ENCODE results near the gene ANO1. TPM values are rescaled to one million over a fixed set of nuclear protein-coding genes. Genes with fewer than 3 reads are reported as not detected.
A peak's percentile ranks its signal among the peaks of the same experiment; 100 is the strongest.

The ANO1 gene
- total and polyA plus RNA-seq, 12 donors = 0.67 to 6.7 (median 2.2) TPM

DNA sequence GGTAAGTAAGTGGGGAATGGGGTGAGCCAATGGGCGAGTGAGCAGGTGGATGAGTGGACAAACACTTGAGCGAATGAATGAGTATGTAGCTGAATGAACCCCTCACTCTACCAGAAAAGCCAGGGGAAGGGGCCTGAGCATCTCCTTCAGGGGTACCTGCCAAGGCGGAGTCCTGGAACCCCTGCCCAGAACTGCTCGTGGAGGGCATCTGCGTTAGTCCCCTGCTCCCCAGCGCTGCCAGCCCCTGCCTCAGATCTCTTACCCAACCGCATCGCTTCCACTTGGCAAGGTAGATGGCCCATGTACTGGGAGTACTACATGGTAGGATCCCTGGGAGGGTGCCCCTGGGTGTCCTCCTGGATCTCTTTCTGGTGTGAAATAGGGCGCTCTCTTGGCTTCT is 7.4 kb upstream of the ANO1 start:
- WGBS, 4 donors = 81 to 92% (median 90%) methylated on average over 5 to 9 of the region's 9 CpGs
- Histone ChIP-seq H3K4me3 (no peak overlapping the region), H3K27ac (no peak overlapping the region), H3K4me1 (replicated peaks in 1 of 2) (no peaks in the 10 kb centered on the region), H3K36me3 (replicated peaks in 1 of 2) (no peaks in the 10 kb centered on the region), H3K27me3 (peaks cover 12% of the 10 kb centered on the region), H3K9me3 (replicated peaks in 1 of 3) (no peaks in the 10 kb centered on the region)
- intact Hi-C loops (cut with DNase I) = no loop called here
- DNase-seq = peak in 1 of 7 donors; percentile 7
- no peak for TF ChIP-seq POLR2A (IDR thresholded peaks at IDR 0.05)
- TF ChIP-seq, protein P1, sequence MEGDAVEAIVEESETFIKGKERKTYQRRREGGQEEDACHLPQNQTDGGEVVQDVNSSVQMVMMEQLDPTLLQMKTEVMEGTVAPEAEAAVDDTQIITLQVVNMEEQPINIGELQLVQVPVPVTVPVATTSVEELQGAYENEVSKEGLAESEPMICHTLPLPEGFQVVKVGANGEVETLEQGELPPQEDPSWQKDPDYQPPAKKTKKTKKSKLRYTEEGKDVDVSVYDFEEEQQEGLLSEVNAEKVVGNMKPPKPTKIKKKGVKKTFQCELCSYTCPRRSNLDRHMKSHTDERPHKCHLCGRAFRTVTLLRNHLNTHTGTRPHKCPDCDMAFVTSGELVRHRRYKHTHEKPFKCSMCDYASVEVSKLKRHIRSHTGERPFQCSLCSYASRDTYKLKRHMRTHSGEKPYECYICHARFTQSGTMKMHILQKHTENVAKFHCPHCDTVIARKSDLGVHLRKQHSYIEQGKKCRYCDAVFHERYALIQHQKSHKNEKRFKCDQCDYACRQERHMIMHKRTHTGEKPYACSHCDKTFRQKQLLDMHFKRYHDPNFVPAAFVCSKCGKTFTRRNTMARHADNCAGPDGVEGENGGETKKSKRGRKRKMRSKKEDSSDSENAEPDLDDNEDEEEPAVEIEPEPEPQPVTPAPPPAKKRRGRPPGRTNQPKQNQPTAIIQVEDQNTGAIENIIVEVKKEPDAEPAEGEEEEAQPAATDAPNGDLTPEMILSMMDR (IDR thresholded peaks at IDR 0.05) = no peak

DNA sequence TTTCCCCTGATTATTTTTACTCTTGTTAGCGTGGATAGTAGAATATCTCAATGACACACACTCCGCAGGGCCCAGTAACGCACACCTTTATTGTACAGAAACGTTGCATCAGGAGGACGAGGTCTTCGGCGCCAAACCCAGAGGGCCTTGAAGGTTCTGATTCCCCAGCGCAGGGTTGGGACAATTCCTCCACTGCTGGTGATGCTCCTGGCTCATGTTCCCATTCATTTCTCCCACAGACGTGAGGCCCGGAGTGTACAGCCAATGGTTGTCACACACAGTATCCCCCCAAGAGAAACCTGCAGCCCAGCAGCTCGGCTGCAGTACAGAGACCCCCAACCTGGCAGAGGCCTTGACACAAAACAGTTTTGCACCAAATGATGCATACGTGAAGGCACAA is 6.1 kb upstream of the ANO1 start:
- intact Hi-C loops (cut with DNase I) = no loop called here
- peak in 1 of 7 donors; percentile 2 for DNase-seq
- Histone ChIP-seq H3K4me1 (replicated peaks in 1 of 2) (no peaks in the 10 kb centered on the region), H3K27me3 (peaks cover 12% of the 10 kb centered on the region), H3K36me3 (replicated peaks in 1 of 2) (no peaks in the 10 kb centered on the region), H3K4me3 (no peak overlapping the region), H3K27ac (no peak overlapping the region), H3K9me3 (replicated peaks in 1 of 3) (no peaks in the 10 kb centered on the region)
- WGBS, 4 donors = 80 to 90% (median 84%) methylated on average over 11 to 12 of the region's 12 CpGs
- TF ChIP-seq, protein P1 (IDR thresholded peaks at IDR 0.05) = no peak
- TF ChIP-seq POLR2A (IDR thresholded peaks at IDR 0.05) = no peak

DNA sequence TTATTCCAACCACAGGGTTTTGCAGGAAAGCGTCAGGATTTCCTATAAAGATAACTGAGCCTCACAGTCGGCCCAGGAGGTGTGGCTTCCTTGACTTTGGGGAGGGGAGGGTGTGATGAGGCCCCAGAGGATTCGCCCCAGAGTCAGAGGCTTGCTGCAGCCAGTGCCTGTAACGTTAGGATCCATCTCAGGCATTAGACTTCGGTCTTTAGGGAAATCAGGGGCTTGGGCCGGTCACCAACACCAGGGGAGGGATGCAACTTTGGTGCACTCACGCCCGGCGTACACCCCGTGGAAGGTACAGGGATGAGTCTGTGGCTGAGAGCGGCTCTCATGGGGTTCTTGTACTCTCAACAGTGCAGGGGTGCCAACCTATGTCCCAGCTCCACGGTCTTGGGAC is 5.7 kb upstream of the ANO1 start:
- intact Hi-C loops (cut with DNase I) = no loop called here
- H3K9me3 ChIP-seq (replicated peaks in 1 of 3) = no peaks in the 10 kb centered on the region
- H3K36me3 ChIP-seq (replicated peaks in 1 of 2) = no peaks in the 10 kb centered on the region
- no peaks in the 10 kb centered on the region for H3K4me1 ChIP-seq (replicated peaks in 1 of 2)
- no peak overlapping the region for H3K27ac ChIP-seq
- no peak overlapping the region for H3K4me3 ChIP-seq
- TF ChIP-seq, protein P1 (IDR thresholded peaks at IDR 0.05) = no peak
- TF ChIP-seq POLR2A (IDR thresholded peaks at IDR 0.05) = no peak
- WGBS, 4 donors = 69 to 79% (median 74%) methylated on average over 7 to 12 of the region's 12 CpGs
- no peak for DNase-seq
- H3K27me3 ChIP-seq = peaks cover 15% of the 10 kb centered on the region

DNA sequence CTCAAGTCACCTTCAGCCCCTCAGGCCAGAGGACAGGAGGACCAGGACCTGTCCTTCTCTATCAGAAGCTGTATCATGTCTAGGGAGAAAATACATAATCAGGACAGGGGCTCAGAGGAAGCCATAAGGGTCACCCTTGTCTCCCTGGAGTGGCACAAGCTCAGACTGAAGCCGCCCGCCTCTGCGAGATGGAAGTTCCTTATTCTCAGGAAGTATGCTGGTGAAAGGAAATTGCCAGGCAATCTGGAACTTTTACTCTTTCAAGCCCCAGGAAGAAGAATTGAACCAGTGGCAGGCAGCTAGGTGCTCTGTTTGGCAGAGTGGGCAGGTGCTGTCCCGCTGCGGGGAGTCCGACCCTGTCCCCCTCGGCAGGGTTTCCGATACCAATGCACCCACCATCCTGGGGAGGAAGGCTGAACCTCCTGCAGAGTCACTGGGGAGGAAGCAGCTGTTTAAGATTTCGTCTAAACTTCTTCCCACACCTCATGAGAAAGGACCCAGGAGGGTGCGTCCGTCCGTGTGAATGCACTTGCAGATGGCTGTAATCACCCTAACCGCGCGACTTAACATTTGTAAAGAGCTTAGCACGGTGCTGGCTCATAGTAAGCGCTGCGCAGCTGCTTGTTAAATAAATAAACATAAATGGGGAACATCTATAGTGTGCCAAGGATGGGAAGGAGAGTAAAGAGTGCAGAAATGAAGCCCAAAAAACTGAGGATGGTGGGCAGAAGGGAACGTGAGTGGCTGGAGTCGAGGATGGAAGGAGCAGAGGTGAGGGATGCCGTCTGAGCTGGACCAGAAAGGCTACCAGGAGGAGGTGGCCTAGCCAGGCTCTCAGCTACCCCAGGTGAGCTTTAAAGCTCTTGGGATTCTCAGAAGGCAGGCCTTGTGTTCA is 5.0 kb upstream of the ANO1 start:
- no peak overlapping the region for H3K4me3 ChIP-seq
- H3K9me3 ChIP-seq (replicated peaks in 1 of 3) = no peaks in the 10 kb centered on the region
- H3K36me3 ChIP-seq (replicated peaks in 1 of 2) = no peaks in the 10 kb centered on the region
- DNase-seq = no peak
- WGBS, 4 donors = 36 to 55% (median 45%) methylated on average over 20 to 21 of the region's 21 CpGs
- TF ChIP-seq, protein P1 (IDR thresholded peaks at IDR 0.05) = no peak
- TF ChIP-seq POLR2A (IDR thresholded peaks at IDR 0.05) = no peak
- H3K27ac ChIP-seq = no peak overlapping the region
- intact Hi-C loops (cut with DNase I) = no loop called here
- H3K4me1 ChIP-seq (replicated peaks in 1 of 2) = no peaks in the 10 kb centered on the region
- peaks cover 17% of the 10 kb centered on the region for H3K27me3 ChIP-seq
